OCI-LY3 (cell line): ENCODE results near the gene PPP1R9A.

ENCODE experiments used
- CTCF ChIP-seq: fragments of 200-600, 300-600 bp; sonication (generic); IDR thresholded peaks from 2 replicates; pipeline ENCODE4 v1.5.1; 2014; ENCODE audit warnings: antibody characterized with exemption, low read length, low read depth
- EZH2phosphoT487 ChIP-seq: fragments of 200-600 bp; shearing (Covaris generic); IDR thresholded peaks from 2 replicates; pipeline ENCODE4 v1.6.1; 2018; ENCODE audit warnings: antibody characterized with exemption, mixed run types, low read depth

DNA sequence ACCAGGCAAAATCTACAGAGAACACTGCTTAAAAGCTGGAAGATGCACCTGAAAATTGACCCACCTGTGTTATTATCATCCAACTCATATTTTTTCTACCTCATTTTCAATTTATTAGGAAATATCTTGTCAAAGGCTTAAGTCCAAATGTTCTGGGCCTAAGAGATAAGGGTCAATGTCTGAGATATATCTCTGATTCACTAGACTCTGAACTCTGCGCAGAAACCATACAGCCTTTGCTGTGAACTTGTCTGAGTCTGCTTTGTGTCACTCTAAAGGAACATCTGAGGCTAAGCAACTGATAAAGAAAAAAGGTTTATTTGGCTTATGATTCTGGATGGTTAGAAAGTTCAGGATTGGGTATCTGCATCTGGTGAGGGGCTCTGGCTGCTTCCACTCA, 413.3 kb downstream of the PPP1R9A start:
- no peak for TF ChIP-seq EZH2phosphoT487
- no peak for TF ChIP-seq CTCF
